ENCODE results near the gene PHYHIPL.

PHYHIPL gene

GRCh38 chr10:59176241-59177030 lies at the start of gene PHYHIPL:
Gene PHYHIPL (plus strand): TSS chr10:59176643. CDS start chr10:59176854, 211 bp downstream.
- no peak for DNase-seq (ENCODE audit: low spot score)

GRCh38 chr10:59126991-59127390 lies 49.5 kb upstream of the PHYHIPL start:
- no peak for DNase-seq (ENCODE audit: low spot score)

GRCh38 chr10:59127991-59128390 lies 48.5 kb upstream of the PHYHIPL start:
- no peak for DNase-seq (ENCODE audit: low spot score)

- no peak for DNase-seq (ENCODE audit: low spot score)
These were observed 46.6 kb upstream of the PHYHIPL start for GRCh38 chr10:59129867-59130266.

- DNase-seq (ENCODE audit: low spot score), result no peak
These were observed 44.8 kb upstream of the PHYHIPL start for GRCh38 chr10:59131666-59132065.

GRCh38 chr10:59133841-59134593 lies 42.4 kb upstream of the PHYHIPL start:
- no peak for DNase-seq (ENCODE audit: low spot score)

- DNase-seq (ENCODE audit: low spot score), result no peak
These were observed 41.7 kb upstream of the PHYHIPL start for GRCh38 chr10:59134785-59135184.

GRCh38 chr10:59135275-59135674 lies 41.2 kb upstream of the PHYHIPL start:
- DNase-seq (ENCODE audit: low spot score), result no peak

GRCh38 chr10:59138052-59138451 lies 38.4 kb upstream of the PHYHIPL start:
- no peak for DNase-seq (ENCODE audit: low spot score)

GRCh38 chr10:59143544-59143943 lies 32.9 kb upstream of the PHYHIPL start:
- no peak for DNase-seq (ENCODE audit: low spot score)

GRCh38 chr10:59148701-59149100 lies 27.7 kb upstream of the PHYHIPL start:
- DNase-seq (ENCODE audit: low spot score), result no peak

- no peak for DNase-seq (ENCODE audit: low spot score)
These were observed 20.9 kb upstream of the PHYHIPL start for GRCh38 chr10:59155556-59155955.

GRCh38 chr10:59167512-59167911 lies 8.9 kb upstream of the PHYHIPL start:
- no peak for DNase-seq (ENCODE audit: low spot score)

- no peak for DNase-seq (ENCODE audit: low spot score)
These were observed 3.9 kb upstream of the PHYHIPL start for GRCh38 chr10:59172567-59172966.

GRCh38 chr10:59173414-59173813 lies 3.0 kb upstream of the PHYHIPL start:
- no peak for DNase-seq (ENCODE audit: low spot score)

- no peak for DNase-seq (ENCODE audit: low spot score)
These were observed 754 bp upstream of the PHYHIPL start for GRCh38 chr10:59175538-59176240.

GRCh38 chr10:59177031-59177797 lies 771 bp downstream of the PHYHIPL start:
- no peak for DNase-seq (ENCODE audit: low spot score)

- DNase-seq (ENCODE audit: low spot score), result no peak
These were observed 1.4 kb downstream of the PHYHIPL start for GRCh38 chr10:59177836-59178235.

- DNase-seq (ENCODE audit: low spot score), result no peak
These were observed 2.6 kb downstream of the PHYHIPL start for GRCh38 chr10:59179068-59179467.

- no peak for DNase-seq (ENCODE audit: low spot score)
These were observed 4.3 kb downstream of the PHYHIPL start for GRCh38 chr10:59180689-59181270.

GRCh38 chr10:59181668-59182067 lies 5.2 kb downstream of the PHYHIPL start:
- no peak for DNase-seq (ENCODE audit: low spot score)

GRCh38 chr10:59190332-59190731 lies 13.9 kb downstream of the PHYHIPL start:
- DNase-seq (ENCODE audit: low spot score), result no peak

Data from CD4-positive, alpha-beta T cell treated with Interleukin-15 for 4 hours (primary cell).